Liver (tissue), 8 donors: Measurements from ENCODE around the gene LOC128125822.
A peak's percentile ranks its signal among the peaks of the same experiment; 100 is the strongest.

Source experiments
- DNase-seq: peaks from one replicate; pipeline ENCODE4 v3.0.0-alpha.2; 2017; ENCODE audit warnings: low spot score
- H3K27ac ChIP-seq, 2 donors: one replicate each; pipeline ENCODE4 v1.7.0; 2013; ENCODE audit warnings: inconsistent platforms in 2 of 2, low read length in 2 of 2, control low read depth in 1 of 2, low read depth in 1 of 2, mild to moderate bottlenecking in 1 of 2
- H3K27me3 ChIP-seq, 4 donors: one replicate each; pipeline versions ENCODE4 v1.6.1 to v1.7.0; 2013; ENCODE audit warnings: low read length in 3 of 4, inconsistent platforms in 1 of 4, mild to moderate bottlenecking in 1 of 4, moderate library complexity in 1 of 4; ENCODE audit not compliant: control insufficient read depth in 4 of 4, insufficient read depth in 4 of 4
- H3K36me3 ChIP-seq, 4 donors: one replicate each; pipeline versions ENCODE4 v1.6.1 to v1.7.0; 2013; ENCODE audit warnings: low read length in 3 of 4, mild to moderate bottlenecking in 3 of 4, low read depth in 1 of 4, moderate library complexity in 1 of 4; ENCODE audit not compliant: control insufficient read depth in 4 of 4, insufficient read depth in 3 of 4
- H3K4me1 ChIP-seq, 4 donors: one replicate each; pipeline versions ENCODE4 v1.6.1 to v1.7.0; 2013; ENCODE audit warnings: low read length in 3 of 4, mild to moderate bottlenecking in 3 of 4, moderate library complexity in 1 of 4; ENCODE audit not compliant: control insufficient read depth in 4 of 4, insufficient read depth in 4 of 4
- H3K4me3 ChIP-seq, 3 donors: one replicate each; pipeline versions ENCODE4 v1.6.1 to v1.7.0; 2013; ENCODE audit warnings: low read length in 3 of 3, control low read depth in 1 of 3, low read depth in 1 of 3, mild to moderate bottlenecking in 1 of 3
- H3K9ac ChIP-seq, 2 donors: one replicate each; pipeline ENCODE4 v1.7.0; 2013; ENCODE audit warnings: low read length in 2 of 2, mild to moderate bottlenecking in 2 of 2, moderate library complexity in 2 of 2, control low read depth in 1 of 2, low read depth in 1 of 2
- H3K9me3 ChIP-seq, 4 donors: one replicate each; pipeline versions ENCODE4 v1.6.1 to v1.7.0; 2013; ENCODE audit warnings: low read length in 3 of 4; ENCODE audit not compliant: control insufficient read depth in 4 of 4
- FOXA1 ChIP-seq: IDR thresholded peaks from 2 replicates; pipeline ENCODE4 v1.6.1; 2016; ENCODE audit warnings: antibody characterized with exemption
- FOXA2 ChIP-seq: IDR thresholded peaks from 2 replicates; pipeline ENCODE4 v1.6.1; 2016; ENCODE audit warnings: antibody characterized with exemption
- GABPA ChIP-seq, 2 donors: IDR thresholded peaks in 1 of 2; conservative IDR thresholded peaks in 1 of 2; 2 replicates each; pipeline ENCODE4 v1.6.1; 2016; ENCODE audit warnings: antibody characterized with exemption in 2 of 2, mild to moderate bottlenecking in 1 of 2, moderate library complexity in 1 of 2
- HNF4A ChIP-seq, 2 donors: conservative IDR thresholded peaks; 2 replicates each; pipeline ENCODE4 v1.6.1; 2016; ENCODE audit warnings: antibody characterized with exemption in 2 of 2, mild to moderate bottlenecking in 2 of 2
- HNF4G ChIP-seq: IDR thresholded peaks from 2 replicates; pipeline ENCODE4 v1.6.1; 2016; ENCODE audit warnings: antibody characterized with exemption
- JUND ChIP-seq, 2 donors: IDR thresholded peaks; 2 replicates each; pipeline ENCODE4 v1.6.1; 2016; ENCODE audit warnings: antibody characterized with exemption in 2 of 2
- NR2F2 ChIP-seq: IDR thresholded peaks from 2 replicates; pipeline ENCODE4 v1.6.1; 2016; ENCODE audit warnings: antibody characterized with exemption
- RAD21 ChIP-seq, 2 donors: IDR thresholded peaks; 2 replicates each; pipeline ENCODE4 v1.6.1; 2016; ENCODE audit warnings: antibody characterized with exemption in 2 of 2, mild to moderate bottlenecking in 2 of 2
- REST ChIP-seq: IDR thresholded peaks from 2 replicates; pipeline ENCODE4 v1.6.1; 2016; ENCODE audit warnings: antibody characterized with exemption, mild to moderate bottlenecking
- YY1 ChIP-seq: IDR thresholded peaks from 2 replicates; pipeline ENCODE4 v1.6.1; 2016; ENCODE audit warnings: antibody characterized with exemption, mild to moderate bottlenecking
- ZBTB33 ChIP-seq: IDR thresholded peaks from 2 replicates; pipeline ENCODE4 v1.6.1; 2016; ENCODE audit warnings: antibody characterized with exemption
- WGBS: extraction: QIAGEN DNeasy Blood & Tissue Kit; methylation state at CpG from one replicate; pipeline ENCODE4 v1.1.7; 2013; 5-methylcytosine and 5-hydroxymethylcytosine counted together
- TF ChIP-seq, protein P1 (sequence below): IDR thresholded peaks from 2 replicates; pipeline ENCODE4 v1.6.1; 2016; ENCODE audit warnings: antibody characterized with exemption
- TF ChIP-seq, protein P2 (sequence below): fragments of 150-350 bp; IDR thresholded peaks from 2 replicates; pipeline ENCODE4 v1.5.1; 2017; ENCODE audit warnings: improper control_type of control experiment, low read depth, low read length; ENCODE audit not compliant: missing input control
- donor health status: healthy.
- donor health status: healthy.
- donor health status: healthy.
- donor health status: healthy.
- donor health status: healthy.

The LOC128125822 gene

DNA sequence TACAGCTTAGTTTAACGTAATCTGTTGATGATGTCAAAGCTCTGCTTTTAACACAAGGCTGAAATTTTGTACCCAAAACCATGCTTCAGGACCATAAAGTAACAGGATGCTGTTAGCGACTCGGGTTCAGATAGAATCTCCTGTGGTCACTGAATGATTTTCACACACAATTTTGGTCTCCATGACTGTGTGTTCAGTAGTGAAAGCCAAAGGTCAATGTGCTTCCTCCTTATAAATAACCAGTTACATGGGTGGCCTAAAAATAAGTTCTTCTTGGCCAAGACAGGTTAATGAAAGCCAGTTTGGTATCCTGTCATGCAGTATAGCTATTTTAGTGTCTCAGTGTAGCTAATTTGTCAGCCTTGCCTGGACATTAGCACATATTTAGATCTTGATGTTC lies 19.1 kb upstream of the LOC128125822 start:
- H3K9ac ChIP-seq, result no peak overlapping the region
- 82% methylated on average over 3 of the region's 3 CpGs for WGBS
- H3K4me1 ChIP-seq, result peaks cover 0 to 15% (median 3%) of the 10 kb centered on the region in 4 donors
- no peaks in the 10 kb centered on the region for H3K27me3 ChIP-seq
- H3K27ac ChIP-seq, result peak overlapping the region in 1 of 2 donors; percentile 41
- peaks cover 0 to 7% (median 1%) of the 10 kb centered on the region in 4 donors for H3K36me3 ChIP-seq
- TF ChIP-seq NR2F2 (peak; percentile 24), YY1 (no peak), HNF4A (conservative IDR thresholded peaks at IDR 0.05) (peak in 1 of 2 donors; percentile 14)
- no peak overlapping the region for H3K4me3 ChIP-seq
- no peaks in the 10 kb centered on the region for H3K9me3 ChIP-seq
- no peak for DNase-seq

DNA sequence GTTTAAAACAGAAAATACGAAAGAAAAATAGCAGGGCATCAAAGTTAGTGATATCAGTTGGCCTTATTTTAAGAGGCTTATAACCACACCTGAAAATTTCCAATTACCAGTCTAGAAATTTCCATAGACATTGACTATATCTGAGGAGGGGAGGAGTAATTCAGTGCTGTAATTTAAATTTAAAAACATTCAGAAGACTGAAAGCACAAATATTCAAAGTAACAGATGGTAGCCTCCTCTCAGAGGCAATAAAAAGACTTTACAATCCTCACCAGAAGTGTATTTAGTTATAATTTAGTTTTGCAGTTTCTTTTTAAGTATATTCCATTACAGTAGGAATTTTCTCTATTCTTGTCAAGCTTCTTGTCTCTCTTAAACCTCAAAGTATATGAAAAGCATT lies 18.4 kb upstream of the LOC128125822 start:
- TF ChIP-seq FOXA1 (no peak), HNF4A (conservative IDR thresholded peaks at IDR 0.05) (no peak), RAD21 (IDR thresholded peaks at IDR 0.05) (no peak), FOXA2 (no peak), HNF4G (no peak), YY1 (no peak), GABPA (IDR thresholded peaks at IDR 0.05 in 1 of 2, conservative IDR thresholded peaks at IDR 0.05 in 1 of 2) (no peak), ZBTB33 (no peak), JUND (IDR thresholded peaks at IDR 0.05) (no peak), REST (no peak), NR2F2 (no peak)
- TF ChIP-seq, protein P1, sequence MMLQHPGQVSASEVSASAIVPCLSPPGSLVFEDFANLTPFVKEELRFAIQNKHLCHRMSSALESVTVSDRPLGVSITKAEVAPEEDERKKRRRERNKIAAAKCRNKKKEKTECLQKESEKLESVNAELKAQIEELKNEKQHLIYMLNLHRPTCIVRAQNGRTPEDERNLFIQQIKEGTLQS, result no peak
- TF ChIP-seq, protein P2, sequence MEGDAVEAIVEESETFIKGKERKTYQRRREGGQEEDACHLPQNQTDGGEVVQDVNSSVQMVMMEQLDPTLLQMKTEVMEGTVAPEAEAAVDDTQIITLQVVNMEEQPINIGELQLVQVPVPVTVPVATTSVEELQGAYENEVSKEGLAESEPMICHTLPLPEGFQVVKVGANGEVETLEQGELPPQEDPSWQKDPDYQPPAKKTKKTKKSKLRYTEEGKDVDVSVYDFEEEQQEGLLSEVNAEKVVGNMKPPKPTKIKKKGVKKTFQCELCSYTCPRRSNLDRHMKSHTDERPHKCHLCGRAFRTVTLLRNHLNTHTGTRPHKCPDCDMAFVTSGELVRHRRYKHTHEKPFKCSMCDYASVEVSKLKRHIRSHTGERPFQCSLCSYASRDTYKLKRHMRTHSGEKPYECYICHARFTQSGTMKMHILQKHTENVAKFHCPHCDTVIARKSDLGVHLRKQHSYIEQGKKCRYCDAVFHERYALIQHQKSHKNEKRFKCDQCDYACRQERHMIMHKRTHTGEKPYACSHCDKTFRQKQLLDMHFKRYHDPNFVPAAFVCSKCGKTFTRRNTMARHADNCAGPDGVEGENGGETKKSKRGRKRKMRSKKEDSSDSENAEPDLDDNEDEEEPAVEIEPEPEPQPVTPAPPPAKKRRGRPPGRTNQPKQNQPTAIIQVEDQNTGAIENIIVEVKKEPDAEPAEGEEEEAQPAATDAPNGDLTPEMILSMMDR, result no peak
- Histone ChIP-seq H3K27me3 (no peaks in the 10 kb centered on the region), H3K9me3 (no peaks in the 10 kb centered on the region), H3K36me3 (peaks cover 0 to 7% (median under 1%) of the 10 kb centered on the region in 4 donors), H3K4me3 (no peak overlapping the region), H3K27ac (no peak overlapping the region), H3K4me1 (peaks cover 0 to 15% (median 4%) of the 10 kb centered on the region in 4 donors), H3K9ac (no peak overlapping the region)
- 83% methylated on average over 1 of the region's 1 CpG for WGBS
- no peak for DNase-seq
